HK-2 (cell line): ENCODE results near the gene CRTC1.

Experiments used
- DNase-seq: peaks from one replicate; pipeline ENCODE4 v3.0.0-alpha.2; 2018; ENCODE audit not compliant: unreplicated experiment

Gene CRTC1

DNA sequence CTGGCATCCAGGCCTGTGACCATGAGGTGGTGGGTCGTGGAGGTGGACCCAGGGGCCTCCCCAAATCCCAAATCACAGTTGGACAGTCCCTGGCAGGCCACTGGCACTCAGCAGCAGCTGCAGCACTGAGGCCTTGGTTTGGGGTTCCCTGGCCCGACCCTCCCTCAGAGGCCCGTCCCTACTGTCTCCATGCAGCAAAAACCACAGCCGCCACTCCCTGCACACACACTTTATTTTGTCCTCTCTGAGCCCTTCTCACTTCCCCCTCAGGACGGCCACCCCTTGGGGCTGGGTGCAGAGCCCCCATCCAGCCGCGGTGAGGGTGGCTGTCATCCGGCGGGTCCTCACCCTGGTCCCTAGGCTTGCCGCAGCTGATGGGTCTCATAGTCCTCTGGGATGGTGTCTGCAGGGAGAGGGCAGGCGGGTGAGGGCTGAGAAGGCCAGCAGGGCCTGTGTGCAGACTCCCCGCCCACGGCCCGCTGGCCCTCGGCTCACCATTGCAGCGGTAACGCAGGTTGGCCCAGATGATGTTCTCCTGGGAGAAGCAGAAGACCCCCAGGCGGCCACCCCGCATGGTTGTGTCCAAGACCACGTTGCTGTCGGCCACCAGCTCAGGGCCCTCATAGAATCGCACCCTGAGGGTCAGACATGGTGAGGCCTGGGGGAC is 99.2 kb downstream of the CRTC1 start:
- no peak for DNase-seq

DNA sequence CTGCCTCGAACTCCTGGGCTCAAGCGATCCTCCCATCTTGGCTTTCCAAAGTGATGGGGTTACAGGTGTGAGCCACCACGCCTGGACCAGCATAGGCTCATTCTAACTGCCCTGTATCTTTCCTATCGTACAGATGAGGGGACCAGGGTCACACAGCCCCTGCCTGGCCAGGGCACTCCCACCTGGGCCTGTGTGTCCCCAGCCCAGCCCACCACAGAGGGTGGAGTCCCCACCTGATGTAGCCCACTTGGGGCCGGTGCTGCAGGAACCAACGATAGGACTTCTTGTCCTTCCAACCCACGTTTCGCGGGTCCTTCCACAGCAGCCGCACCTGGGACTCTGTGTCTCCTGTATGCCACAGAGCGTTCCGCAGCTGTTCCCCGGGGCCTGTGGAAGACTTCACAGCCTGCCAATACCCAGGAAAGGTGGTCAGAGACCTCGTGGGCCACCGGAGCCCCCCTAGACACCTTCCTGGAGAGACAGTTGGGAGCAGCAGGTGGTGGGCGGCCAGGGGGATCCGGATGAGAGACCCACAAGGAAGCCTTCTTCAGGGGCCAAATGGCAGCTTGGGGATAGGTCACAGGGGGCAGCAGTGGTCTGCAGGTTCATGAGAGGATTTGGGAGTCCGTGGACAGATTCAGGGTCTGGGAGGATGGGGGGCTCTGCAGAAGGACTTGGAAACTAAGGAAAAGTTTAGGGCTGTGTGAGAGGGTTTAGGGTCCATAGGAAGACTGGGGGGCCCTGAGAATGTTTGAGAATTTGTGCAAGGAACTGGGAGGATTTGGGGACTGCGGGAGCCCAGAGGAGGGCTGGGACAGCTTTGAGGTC is 100.7 kb downstream of the CRTC1 start:
- DNase-seq = no peak

DNA sequence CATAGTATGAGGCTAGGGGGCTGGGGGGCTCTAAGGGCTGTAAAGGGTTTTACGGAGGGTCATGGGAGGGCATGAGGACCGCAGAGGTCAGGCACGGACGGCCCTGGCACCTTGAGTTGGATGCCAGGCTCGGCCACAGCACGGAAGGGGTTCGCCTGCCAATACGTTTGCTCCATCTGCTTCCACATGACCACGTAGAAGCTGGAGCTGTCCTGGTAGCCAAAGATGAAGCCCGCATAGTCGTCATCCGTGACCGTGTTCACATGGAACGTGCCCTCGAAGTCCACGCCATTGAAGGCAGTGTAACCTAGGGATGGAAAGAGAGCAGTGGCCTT is 101.3 kb downstream of the CRTC1 start:
- no peak for DNase-seq

DNA sequence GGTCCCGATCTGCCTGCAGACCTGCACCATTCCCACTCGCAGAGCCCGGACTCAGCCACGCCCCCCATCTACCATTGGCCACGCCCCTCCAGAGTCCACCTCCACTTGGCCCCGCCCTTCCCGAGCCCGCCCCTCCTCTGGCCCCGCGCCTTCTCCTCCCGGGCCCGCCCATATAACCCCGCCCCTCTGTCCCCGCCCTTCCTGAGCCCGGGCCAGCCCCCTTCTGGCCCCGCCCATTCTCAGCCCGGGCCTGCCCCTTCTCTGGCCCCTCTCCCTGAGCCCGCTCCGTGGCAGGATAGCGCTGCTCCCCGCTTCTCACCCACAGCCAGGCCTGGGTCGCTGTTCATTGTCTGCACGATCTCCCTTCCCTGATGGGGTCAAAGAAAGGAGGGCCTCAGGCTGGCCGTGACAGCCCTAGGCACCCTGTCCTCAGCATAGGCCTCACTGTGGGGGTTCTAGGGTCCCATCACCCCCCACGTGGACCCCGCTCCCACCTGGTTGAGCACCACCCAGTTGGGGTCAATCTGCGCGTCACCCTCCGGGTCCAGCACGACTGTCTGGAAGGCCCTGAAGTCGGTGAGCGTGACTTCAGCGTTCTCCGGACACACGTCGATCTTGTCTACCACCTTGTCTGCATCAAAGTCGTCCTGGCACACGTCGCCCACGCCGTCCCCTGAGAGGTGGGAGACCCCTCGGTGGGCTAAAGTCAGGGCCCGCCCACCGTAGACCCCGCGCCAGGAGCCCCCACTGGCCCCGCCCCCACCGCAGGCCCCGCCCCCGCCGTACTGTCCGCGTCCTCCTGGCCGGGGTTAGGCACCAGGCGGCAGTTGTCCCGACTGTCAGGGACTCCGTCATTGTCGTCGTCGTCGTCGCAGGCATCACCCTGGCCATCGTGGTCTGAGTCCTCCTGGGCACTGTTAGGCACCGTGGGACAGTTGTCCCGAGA is 102.0 kb downstream of the CRTC1 start:
- no peak for DNase-seq

DNA sequence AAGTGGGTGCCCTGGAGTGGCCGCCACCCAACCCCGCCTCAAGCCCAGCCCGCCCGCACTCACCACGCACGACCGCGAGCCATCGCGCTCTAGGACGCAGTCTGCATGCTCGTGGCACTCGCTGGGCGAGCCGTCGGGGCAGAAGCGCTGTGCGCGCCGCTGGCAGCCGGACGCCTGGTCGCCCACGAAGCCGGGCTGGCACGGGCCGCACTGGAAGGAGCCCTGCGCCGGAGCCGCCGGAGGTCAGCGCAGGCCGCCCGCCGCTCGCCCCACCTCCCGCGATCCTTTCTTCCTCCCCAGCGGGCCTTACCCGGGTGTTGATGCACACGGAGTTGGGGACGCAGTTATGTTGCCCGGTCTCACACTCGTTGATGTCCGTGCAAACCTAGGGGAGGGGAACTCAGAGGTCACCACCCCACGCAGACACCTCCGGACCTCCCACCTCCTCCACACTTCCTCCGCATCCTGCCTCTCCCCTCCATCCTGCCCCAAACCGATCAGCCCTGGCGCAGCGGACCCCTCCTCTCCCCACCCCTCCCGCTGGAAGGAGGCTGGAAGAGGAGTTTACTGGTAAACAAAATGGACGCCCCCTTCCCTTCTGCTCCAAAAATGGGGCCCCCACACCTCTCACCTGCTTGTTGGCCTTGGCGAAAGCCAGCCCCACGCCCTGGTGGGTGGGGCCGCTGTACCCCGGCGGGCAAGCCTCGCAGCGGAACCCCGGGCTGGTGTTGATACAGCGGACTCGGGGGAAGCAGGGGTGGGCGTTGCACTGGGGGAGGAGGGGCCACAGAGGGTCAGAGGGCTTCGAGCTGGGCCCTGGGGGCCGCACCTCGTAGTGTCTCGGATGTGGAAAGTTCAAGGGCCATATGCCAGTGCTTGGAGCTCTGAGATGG is 105.3 kb downstream of the CRTC1 start:
- no peak for DNase-seq

DNA sequence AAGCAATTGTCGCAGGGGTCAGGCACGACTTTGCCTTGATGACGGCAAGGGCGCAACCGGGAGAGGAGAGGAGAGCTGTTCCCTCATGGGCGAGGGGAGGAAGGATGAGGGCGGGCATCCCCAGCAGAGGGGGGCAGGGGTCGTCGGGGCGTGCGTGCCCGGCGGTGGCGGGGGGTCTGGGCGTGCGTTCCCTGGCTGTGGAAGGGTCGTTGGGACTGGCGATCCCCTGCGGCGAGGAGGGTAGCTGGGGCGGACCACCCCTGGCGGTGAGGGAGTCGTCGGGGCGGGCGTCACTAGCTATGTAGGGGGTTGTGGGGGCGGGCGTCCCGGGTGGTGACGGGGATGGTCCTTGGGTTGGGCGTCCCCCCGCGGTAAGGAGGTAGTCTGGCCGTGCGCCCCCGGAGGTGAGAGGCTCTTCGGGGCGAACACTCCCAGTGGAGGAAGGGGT is 106.0 kb downstream of the CRTC1 start:
- no peak for DNase-seq

DNA sequence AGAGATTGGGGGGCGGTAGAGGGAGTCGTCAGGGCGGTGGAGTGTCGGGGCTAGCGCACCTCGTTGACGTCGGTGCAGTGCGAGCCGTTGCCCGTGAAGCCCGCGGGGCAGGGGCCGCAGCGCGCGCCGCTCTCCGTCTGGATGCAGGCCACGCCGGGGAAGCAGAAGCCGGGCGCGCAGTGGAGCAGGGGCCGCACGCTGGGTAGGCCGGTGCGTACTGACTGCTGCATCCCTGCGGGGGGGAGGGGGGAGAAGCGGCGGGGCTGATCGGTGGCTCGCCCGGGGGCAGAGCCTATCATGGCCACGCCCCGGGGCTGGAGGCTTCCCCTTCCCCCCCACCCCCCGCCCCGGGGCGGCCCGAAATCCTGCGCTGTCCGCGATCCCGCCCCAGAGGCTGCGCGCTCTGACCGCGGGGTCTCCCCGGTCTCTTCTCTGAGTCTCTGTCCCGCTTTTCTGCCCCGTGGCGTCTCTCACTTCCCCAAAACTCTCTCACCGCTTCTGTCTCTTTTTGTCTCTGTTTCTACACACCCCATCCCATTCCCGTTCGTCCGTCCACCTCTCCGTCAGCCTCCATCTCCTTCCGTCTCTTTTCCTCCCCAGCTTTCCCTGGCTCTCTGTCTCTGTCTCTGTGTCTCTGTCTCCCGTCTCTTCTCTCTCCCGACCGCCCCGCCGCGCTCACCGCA is 106.5 kb downstream of the CRTC1 start:
- no peak for DNase-seq

DNA sequence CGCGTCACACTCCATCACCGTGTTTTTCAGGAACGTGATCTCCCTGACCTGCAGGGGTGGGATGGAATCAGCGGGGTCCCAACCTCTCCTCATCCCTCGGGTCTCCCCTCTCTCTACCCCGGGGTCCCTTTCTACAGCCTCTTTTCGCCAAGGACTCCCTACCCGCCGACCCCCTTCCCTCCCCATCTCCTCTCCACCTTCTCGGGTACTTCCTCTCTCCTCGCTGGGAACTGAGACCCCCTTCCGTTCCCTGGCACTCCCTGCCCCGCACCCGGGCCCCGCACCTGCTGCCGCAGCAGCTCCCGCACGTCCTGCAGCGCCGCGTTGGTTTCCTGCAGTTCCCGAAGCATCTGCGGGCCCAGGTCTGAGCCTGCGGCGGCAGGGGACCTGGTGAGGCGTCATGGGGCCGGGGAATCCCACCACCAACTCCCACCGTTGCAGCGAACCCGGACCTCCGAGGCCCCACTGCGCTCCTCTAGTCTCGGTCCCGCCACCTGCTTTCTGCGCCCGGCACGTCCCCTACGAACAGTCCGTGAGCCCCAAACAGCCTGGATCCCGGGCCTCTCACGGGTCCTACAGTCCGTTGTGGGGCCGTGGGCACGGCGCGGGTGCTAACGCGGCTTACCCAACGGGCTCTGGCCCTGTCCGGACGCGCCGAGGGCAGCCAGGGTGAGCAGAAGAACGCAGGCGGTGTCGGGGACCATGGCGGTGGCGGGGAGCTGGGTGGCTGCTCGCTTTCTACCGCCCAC is 107.3 kb downstream of the CRTC1 start, which contains the start of gene COMP:
COMP (minus strand) TSS at position 740 of the 749 bp plus-strand sequence; CDS start at position 704, 36 bp downstream.
- no peak for DNase-seq

DNA sequence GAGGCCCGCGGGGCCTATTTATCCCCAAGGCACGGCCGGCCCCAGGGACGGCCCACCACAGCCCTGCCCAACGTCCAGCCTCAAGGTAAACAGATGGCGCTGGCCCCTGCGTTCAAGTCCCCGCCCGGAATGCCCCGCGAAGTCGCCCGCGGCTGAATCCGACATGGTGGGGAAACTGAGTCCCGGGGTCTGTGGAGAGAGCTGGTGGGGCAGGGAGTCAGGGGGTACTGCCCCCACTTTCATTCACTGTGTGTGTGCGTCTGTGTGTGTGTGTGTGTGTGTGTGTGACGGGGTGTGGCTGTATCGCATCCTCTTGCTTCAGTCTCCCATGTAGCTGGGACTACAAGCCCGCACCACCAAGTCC is 107.8 kb downstream of the CRTC1 start:
- no peak for DNase-seq

DNA sequence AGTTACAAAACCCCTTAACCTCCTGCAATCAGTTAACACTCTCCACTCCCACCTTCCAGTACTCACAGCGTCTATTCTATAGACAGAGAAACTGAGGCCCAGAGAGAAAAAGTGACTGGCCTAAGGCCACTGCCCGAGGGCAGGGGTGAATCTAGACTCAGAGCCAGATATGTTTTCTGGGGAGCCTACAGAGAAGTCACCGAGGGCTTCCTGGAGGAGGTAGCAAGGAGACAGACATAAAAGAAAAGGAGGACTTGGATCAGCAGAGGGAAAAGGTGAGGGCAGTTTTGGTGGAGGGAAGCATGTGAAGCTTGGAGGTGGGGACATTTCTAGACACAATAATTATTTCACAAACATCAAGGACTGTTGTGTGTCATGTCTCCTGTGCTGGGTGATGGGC is 109.2 kb downstream of the CRTC1 start:
- no peak for DNase-seq

DNA sequence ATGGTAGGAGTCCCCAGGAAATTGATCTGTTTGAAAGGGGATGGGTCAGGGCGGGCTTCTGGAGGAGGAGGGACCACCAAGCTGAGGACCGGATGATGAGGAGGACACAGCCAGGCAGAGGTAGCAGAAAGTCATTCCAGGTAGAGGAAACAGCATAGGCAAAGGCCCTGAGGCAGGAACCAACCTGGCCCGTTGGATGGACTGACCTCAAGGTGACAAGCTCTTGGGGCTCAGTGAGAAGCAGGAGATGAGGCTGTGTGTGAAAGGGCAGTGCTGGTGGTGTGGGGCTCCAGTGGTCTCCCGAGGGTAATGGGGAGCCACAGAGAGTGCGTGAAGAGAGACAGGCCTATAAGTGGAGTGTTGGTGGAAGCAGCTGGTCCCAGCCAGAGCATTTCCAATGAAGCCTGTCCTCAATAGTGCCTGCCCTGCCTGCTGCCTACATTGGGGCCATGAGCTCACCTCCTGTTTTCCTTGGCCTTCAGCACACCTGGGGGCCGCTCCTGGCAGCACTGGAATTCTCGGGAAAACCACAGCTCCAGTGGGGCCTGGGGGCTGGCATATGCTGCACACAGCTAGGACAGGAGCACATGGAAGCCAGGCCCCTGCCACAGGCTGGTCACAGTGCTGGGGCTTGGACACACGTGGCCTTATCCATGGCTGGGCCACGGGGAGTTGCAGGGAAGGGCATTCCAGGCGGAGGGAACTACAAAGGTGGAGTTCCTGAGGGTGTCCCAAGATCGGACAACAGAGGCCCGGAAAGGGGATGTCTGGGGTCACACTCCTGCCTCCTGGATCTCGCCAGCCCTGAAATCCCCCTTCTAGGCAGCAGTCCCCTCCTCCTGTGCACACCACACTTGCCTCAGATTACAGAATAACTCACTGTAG is 109.9 kb downstream of the CRTC1 start:
- DNase-seq = no peak

DNA sequence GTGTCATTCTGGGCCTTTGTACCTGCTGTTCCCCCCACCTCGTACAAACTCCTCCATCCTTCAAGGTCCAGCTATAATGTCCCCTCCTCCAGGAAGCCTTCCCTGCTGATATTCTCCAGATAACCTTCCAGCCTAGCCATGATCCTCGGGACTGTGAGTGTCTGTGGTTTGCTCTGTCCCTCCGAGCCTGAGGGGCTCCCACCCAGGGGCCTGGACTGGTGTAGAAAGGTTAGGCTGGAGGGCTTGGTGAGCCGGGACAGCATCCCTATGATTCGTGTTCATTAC is 110.5 kb downstream of the CRTC1 start:
- no peak for DNase-seq

DNA sequence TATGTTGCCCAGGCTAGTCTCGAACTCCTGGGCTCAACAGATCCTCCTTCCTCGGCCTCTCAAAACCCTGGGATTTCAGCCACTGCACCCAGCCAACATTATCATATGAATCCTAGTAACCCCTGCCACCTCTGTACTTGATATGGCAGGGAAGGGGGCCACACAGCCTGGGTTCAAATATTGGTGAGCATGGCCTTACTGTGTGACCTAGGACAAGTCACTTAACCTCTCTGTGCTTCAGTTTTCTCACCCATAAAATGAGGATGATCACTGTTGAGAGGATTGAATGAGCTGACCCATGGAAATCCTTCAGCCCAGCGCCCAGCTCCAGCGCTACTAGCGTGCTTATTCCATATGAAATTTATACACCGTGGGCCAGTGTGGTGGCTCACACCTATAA is 111.2 kb downstream of the CRTC1 start:
- DNase-seq = no peak

DNA sequence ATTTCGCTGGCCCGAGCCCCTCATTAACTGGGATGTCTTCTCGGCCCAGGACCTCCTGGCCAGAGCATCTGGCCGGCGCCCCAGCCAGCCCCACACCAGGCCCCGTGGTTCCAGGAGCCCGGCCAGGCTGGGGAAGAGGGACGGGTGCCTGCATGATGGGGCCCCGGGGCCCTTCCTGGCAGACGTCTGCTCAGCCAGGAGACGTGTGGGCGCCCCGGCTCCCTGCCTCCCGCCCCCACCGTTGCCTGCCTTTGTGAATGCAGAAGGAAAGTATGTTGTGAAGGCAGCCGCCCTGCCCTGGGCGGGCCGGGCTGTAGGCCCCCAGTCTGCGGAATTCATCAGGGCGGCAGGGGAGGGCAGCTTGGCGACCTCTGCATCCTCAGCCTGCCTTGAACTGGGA is 112.1 kb downstream of the CRTC1 start:
- DNase-seq = no peak

DNA sequence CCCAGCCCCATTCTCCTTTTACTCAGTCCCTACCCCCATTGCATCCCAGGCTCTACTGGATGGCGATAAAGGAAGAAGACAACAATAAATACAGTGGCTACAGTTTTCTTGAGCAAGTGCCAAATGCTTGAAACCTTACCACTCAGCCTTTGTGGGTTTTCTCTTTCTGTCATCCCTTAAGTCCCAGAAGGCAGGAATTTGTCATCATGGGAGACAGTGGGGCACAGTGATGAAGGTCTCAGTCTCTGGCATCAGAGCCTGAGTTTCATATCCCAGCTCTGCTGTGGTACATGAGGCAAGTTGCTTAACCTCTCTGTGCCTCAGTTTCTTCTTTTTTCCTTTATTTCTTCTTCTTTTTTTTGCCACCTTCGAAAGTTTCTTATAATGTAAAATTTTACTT is 112.8 kb downstream of the CRTC1 start:
- no peak for DNase-seq

DNA sequence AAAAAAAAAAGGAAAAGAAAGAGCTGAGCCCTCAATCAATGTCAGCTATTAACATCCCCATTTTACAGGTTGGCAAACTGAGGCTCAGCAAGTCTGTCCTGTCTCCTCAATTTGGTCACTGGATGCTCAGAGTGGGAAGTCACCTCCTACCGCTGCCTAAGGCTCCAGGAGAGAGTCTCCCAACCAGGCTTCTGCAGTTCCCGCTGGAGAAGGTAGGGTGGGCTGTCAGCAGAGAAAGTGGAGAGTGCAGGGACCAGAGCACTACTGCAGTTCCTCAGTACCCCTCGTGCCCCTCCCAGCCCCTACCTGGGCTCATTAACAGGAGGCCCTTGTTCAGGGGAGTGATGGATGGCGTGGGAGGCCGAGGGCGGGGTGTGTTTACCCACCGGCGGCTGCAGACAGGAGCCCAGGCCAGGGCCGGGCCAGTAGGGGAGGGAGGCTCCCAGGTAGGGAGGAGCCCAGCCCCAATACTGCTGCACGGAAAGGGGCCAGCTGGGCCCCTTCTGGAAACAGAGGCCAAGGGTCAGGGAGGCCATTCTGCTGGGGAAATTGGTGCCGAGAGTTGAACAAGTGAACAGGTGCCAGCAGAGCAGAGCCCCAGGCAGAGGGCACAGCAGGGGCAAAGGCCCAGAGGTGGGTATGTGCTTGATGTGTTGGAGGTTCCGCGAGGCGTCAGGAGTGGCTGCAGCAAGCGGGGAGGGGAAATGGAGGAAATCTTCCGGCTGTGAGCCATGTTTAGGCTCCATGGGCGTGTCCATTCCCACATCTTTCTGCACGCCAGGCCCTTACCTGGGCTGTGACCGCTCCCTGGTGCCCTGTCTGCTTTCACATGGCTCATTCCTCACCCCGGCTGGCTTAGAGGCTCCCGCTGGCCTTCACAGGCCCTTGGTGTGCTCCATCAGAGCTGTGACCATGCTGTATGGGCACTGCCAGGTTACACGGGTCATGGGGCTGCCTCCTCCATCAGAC is 115.2 kb downstream of the CRTC1 start:
- DNase-seq = no peak

DNA sequence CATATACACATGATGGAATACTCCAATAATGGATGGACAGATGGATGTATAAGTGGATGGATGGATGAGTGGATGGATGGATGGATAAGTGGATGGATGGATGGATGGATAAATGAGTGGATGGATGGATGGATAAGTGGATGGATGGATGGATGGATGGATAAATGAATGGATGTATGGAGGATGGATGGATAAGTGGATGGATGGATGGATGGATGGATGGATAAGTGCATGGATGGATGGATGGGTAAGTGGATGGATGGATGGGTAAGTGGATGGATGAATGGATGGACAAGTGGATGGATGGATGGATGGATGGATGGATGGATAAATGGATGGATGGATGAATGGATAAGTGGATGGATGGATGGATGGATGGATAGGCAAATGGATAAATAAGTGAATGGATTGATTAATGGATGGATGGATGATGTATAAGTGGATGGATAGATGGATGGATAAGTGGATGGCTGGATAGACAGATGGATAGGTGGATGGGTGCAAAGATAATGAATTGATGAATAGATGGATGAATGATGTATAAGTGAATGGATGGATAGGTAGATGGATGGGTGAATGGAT is 116.0 kb downstream of the CRTC1 start:
- DNase-seq = no peak

DNA sequence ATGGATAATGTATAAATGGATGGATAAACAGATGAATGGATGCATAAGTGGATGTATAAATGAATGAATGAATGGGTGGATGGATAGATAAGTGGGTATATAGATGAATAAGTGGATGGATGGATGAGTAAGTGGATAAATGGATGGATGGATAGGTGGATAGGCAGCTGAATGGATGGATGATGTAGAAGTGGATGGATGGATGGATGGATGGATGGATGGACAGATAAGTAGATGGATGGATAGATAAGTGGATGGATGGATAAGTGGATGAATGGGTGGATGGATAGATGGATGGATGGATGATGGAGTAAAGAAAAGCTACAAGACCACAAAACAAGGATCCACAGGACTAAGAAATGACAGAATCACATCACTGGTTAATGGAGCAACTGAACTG is 116.6 kb downstream of the CRTC1 start:
- DNase-seq = no peak
